Parathyroid adenoma (tissue), 2 donors: ENCODE data around the gene TRIM9.
"Not testable (repeated sequence)": the region's sequence is repeated elsewhere in the genome, so short reads cannot be mapped to it uniquely, and the experiment has no call there.

Experiments
- H2AFZ ChIP-seq: fragments of 300-600 bp; sonication (generic); one replicate; pipeline ENCODE4 v1.7.0; 2017; ENCODE audit warnings: antibody characterized with exemption, mild to moderate bottlenecking
- H3K27ac ChIP-seq: fragments of 300-600 bp; sonication (generic); one replicate; pipeline ENCODE4 v1.7.0; 2017
- H3K27me3 ChIP-seq: fragments of 300-600 bp; sonication (generic); one replicate; pipeline ENCODE4 v1.7.0; 2017; ENCODE audit warnings: low read length; ENCODE audit not compliant: control insufficient read depth, insufficient read depth
- H3K36me3 ChIP-seq: fragments of 300-600 bp; sonication (generic); one replicate; pipeline ENCODE4 v1.7.0; 2017; ENCODE audit warnings: low read length; ENCODE audit not compliant: control insufficient read depth, insufficient read depth
- H3K4me1 ChIP-seq: fragments of 300-600 bp; sonication (generic); one replicate; pipeline ENCODE4 v1.7.0; 2017; ENCODE audit warnings: control low read depth
- H3K4me2 ChIP-seq: fragments of 300-600 bp; sonication (generic); one replicate; pipeline ENCODE4 v1.7.0; 2017; ENCODE audit warnings: low read length
- H3K4me3 ChIP-seq: fragments of 300-600 bp; sonication (generic); one replicate; pipeline ENCODE4 v1.7.0; 2017; ENCODE audit warnings: low read depth, low read length
- H3K79me2 ChIP-seq: fragments of 300-600 bp; sonication (generic); one replicate; pipeline ENCODE4 v1.7.0; 2017; ENCODE audit warnings: control low read depth
- H3K9ac ChIP-seq: fragments of 300-600 bp; sonication (generic); one replicate; pipeline ENCODE4 v1.7.0; 2017; ENCODE audit warnings: mild to moderate bottlenecking
- H3K9me3 ChIP-seq: fragments of 300-600 bp; sonication (generic); one replicate; pipeline ENCODE4 v1.7.0; 2017; ENCODE audit warnings: low read length; ENCODE audit not compliant: control insufficient read depth
- CTCF ChIP-seq: fragments of 300-600 bp; sonication (generic); IDR thresholded peaks from one replicate; pipeline ENCODE4 v1.7.0; 2017; ENCODE audit warnings: antibody characterized with exemption, mild to moderate bottlenecking
- donor health status: primary hyperparathyroidism.

The TRIM9 gene

GRCh38 chr14:50997712-50998111 lies 97.2 kb downstream of the TRIM9 start:
- no peak overlapping the region for H3K4me2 ChIP-seq
- H3K79me2 ChIP-seq: no peaks in the 10 kb centered on the region
- no peak overlapping the region for H3K9ac ChIP-seq
- no peak overlapping the region for H3K27ac ChIP-seq
- H3K27me3 ChIP-seq: no peaks in the 10 kb centered on the region
- no peaks in the 10 kb centered on the region for H3K9me3 ChIP-seq
- TF ChIP-seq CTCF: no peak
- H3K4me3 ChIP-seq: no peak overlapping the region
- no peaks in the 10 kb centered on the region for H3K4me1 ChIP-seq
- no peak overlapping the region for H2AFZ ChIP-seq
- no peaks in the 10 kb centered on the region for H3K36me3 ChIP-seq

DNA sequence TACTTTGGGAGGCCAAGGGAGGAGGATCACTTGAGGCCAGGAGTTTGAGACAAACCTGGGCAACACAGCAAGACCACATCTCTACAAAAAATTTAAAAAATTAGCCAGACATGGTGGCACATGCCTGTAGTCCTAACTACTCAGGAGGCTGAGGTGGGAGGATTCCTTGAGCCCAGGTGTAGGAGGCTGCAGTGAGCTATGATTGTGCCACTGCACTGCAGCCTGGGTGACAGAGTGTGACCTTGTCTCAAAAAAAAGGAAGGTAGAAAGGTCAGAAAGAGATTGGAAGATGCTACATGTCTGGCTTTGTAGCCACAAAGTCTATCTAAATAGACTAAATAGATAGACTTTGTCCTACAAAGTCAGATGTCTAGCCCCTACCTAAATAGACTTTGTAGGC lies 100.7 kb downstream of the TRIM9 start:
- H3K27ac ChIP-seq, H3K4me2 ChIP-seq, H3K4me1 ChIP-seq, H3K36me3 ChIP-seq, H2AFZ ChIP-seq, H3K9ac ChIP-seq, H3K9me3 ChIP-seq, H3K27me3 ChIP-seq, H3K4me3 ChIP-seq, H3K79me2 ChIP-seq: not testable (repeated sequence)

GRCh38 chr14:50985859-50986331 lies 109.0 kb downstream of the TRIM9 start:
- Histone ChIP-seq H3K79me2 (no peaks in the 10 kb centered on the region), H3K9me3 (no peaks in the 10 kb centered on the region), H3K9ac (no peak overlapping the region), H3K4me2 (no peak overlapping the region), H2AFZ (no peak overlapping the region), H3K4me1 (no peaks in the 10 kb centered on the region), H3K27ac (no peak overlapping the region), H3K4me3 (no peak overlapping the region), H3K36me3 (no peaks in the 10 kb centered on the region), H3K27me3 (no peaks in the 10 kb centered on the region)
- TF ChIP-seq CTCF: no peak

- H3K4me2 ChIP-seq: no peak overlapping the region
- no peak overlapping the region for H3K4me3 ChIP-seq
- no peak overlapping the region for H3K9ac ChIP-seq
- TF ChIP-seq CTCF: no peak
- no peaks in the 10 kb centered on the region for H3K9me3 ChIP-seq
- H3K27me3 ChIP-seq: no peaks in the 10 kb centered on the region
- no peaks in the 10 kb centered on the region for H3K4me1 ChIP-seq
- H3K36me3 ChIP-seq: no peaks in the 10 kb centered on the region
- H3K27ac ChIP-seq: no peak overlapping the region
- H3K79me2 ChIP-seq: no peaks in the 10 kb centered on the region
- no peak overlapping the region for H2AFZ ChIP-seq
Measured at GRCh38 chr14:50985124-50985858, 109.6 kb downstream of the TRIM9 start.

- Histone ChIP-seq H3K9me3 (no peaks in the 10 kb centered on the region), H3K27me3 (no peaks in the 10 kb centered on the region), H3K79me2 (no peaks in the 10 kb centered on the region), H3K4me2 (no peak overlapping the region), H3K4me3 (no peak overlapping the region), H3K27ac (no peak overlapping the region), H3K36me3 (no peaks in the 10 kb centered on the region), H2AFZ (no peak overlapping the region), H3K9ac (no peak overlapping the region), H3K4me1 (no peaks in the 10 kb centered on the region)
- TF ChIP-seq CTCF: no peak
Measured at GRCh38 chr14:50984036-50984710, 110.7 kb downstream of the TRIM9 start.
